GM12864 (cell line): ENCODE results near the gene ORMDL3.
"Not testable (repeated sequence)": the region's sequence is repeated elsewhere in the genome, so short reads cannot be mapped to it uniquely, and the experiment has no call there.

Experiments used
- DNase-seq: peaks from one replicate; pipeline ENCODE4 v3.0.0-alpha.2; 2011; ENCODE audit warnings: low read depth
- H3K4me3 ChIP-seq: 2 replicates; pipeline ENCODE4 v1.5.1; 2011; ENCODE audit warnings: mild to moderate bottlenecking, low read depth, low read length, control low read depth
- TF ChIP-seq, protein P1 (sequence below): IDR thresholded peaks from 2 replicates; pipeline ENCODE4 v1.5.1; 2011; ENCODE audit warnings: low read depth, mild to moderate bottlenecking, moderate library complexity, low read length, control low read depth, inconsistent platforms; ENCODE audit errors: missing control alignments

The ORMDL3 gene

DNA sequence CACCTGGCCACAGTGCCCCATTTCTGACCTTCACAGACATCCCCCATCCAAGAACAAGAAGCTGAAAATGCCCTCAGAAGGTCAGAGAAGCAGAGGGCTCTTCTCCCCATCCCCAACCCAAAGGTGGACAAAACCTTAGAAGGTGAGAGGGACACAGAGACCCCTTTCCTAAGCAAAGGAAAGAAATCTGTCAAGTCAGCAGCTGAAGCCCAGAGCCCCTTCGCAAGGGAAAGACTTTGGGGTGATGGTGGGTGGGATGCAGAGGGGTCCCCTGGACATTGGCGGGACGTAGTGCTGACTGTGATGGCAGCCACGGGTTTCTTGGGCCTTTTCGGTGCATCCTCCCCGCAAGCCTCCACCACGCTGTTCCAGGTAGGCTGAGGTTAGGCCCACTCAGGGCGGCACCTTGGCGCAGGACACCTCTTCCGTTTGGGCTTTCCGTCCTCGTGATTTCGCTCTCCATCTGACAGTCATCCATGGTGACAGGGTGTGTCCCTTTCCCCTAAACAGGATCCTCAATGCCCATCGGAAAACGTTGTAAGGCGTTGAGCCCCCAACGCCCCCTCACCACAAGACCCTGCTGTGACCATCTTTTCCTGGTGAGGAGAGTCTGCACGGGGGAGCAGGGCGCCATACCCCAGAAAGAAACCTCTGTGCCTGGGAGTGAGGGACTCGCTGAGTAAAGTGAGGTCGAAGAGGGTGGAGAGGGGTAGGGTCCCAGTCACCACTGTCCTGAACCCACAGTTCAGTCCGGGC lies 24.7 kb upstream of the ORMDL3 start:
- no peak for DNase-seq
- H3K4me3 ChIP-seq: peak overlapping the region; percentile 53
- TF ChIP-seq, protein P1, sequence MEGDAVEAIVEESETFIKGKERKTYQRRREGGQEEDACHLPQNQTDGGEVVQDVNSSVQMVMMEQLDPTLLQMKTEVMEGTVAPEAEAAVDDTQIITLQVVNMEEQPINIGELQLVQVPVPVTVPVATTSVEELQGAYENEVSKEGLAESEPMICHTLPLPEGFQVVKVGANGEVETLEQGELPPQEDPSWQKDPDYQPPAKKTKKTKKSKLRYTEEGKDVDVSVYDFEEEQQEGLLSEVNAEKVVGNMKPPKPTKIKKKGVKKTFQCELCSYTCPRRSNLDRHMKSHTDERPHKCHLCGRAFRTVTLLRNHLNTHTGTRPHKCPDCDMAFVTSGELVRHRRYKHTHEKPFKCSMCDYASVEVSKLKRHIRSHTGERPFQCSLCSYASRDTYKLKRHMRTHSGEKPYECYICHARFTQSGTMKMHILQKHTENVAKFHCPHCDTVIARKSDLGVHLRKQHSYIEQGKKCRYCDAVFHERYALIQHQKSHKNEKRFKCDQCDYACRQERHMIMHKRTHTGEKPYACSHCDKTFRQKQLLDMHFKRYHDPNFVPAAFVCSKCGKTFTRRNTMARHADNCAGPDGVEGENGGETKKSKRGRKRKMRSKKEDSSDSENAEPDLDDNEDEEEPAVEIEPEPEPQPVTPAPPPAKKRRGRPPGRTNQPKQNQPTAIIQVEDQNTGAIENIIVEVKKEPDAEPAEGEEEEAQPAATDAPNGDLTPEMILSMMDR: no peak

DNA sequence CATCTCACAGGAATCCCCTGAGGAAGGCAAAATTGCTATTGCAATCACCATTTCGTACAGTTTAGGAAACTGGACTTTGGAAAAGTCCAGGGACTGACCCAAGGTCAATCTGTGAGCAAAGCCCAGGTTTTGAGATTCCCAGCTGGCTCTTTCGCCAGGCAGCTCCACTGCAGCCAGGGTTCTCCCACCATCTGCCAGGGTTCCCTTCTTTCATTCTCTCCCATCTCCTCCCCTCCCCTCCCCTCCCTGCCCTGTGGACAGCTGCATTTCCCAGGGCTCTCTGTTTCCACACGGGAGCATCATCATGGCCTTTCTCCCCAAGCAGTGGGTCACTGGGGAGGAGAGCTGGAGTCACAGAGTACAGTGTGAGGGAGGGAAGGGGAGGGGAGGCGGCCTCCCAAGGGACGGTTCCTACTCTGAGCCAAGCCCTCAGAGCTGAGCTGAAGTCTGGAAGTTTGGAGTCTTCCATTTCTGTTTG lies 23.5 kb upstream of the ORMDL3 start:
- no peak overlapping the region for H3K4me3 ChIP-seq
- no peak for DNase-seq
- TF ChIP-seq, protein P1: no peak

DNA sequence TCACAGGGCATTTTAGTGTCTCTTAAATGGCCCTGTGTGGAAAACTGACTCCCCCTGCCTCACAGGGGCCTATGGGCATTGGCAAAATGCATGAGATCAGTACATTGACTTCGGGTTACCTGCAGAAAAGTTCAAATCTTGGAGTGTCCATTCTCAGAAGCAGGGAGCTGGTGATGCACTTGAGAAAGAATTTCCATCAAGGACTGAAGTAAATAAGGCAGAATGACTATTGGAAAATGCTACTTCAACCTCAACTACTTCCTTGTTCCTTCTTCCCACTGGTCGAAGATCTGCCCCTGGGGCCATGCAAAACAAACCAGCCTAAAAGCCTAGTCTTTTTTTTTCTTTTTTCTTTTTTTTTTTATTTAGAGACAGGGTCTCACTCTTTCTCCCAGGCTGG lies 21.6 kb upstream of the ORMDL3 start:
- DNase-seq: no peak
- H3K4me3 ChIP-seq: no peak overlapping the region
- TF ChIP-seq, protein P1: no peak

DNA sequence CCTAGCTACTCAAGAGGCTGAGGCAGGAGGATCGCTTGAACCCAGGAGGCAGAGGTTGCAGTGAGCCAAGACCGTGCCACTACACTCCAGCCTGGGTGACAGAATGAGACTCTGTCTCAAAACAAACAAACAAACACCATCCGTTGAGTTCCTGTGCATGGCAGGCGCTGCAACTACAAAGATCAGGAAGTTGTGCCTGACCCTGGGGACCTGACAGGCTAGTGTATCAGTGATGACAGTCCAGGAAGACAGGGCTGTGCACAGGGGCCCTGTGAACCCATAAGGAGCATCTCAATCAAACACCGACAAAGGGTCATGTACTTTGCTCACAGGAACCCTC lies 21.1 kb upstream of the ORMDL3 start:
- DNase-seq, H3K4me3 ChIP-seq: not testable (repeated sequence)

DNA sequence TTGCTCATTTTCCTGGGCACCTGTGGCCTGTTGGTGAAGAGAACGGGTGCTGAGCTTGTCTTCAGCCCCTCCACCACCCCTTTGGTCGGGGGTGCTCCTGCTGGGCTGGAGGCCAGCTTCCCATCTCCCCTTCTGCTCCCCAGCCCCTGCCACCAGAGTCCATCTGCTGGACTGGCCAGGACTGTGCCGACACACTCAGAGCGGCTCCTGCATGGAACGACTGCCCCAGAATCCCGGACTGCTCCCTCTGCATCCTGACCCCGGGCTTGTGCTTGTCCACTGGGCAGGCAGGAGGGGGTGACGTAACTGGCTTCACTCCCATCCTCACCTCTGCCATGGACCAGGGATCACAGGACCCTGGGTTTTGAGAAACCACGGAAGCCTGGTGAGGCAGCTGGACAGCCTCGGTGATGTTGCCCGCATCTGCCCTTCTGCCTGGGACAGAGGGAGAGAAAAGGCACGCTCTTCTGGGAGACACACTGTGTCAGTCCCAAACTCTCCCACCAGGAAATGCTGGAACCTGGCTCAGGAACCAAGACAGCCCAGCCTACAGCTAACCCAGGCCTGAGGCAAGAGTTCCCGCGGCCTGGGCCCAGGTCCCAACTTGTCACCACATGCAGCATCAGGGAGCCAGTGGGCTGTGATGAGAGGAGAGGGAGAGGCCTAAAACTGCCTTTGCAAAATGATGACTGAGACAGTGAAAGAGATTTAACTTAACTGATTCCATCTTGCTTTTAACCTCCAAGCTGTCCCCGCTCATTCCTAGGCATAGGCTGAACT lies 19.3 kb upstream of the ORMDL3 start:
- TF ChIP-seq, protein P1: no peak
- DNase-seq: no peak
- H3K4me3 ChIP-seq: no peak overlapping the region

DNA sequence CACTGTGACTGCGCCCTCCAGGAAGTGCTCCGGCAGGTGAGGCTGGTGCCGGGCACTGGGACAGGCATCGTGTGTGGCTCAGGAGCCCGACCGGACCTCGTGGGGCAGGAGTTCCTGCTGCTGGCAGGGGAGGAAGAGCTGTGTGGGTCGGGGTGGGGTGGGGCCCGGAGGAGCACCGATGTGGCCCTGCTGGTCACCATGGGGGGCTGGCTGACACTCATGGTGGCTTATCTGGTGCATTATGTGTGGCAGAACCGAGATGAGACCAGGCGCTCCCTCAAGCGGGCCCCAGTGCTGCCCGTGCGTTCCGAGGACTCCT lies 17.0 kb upstream of the ORMDL3 start:
- TF ChIP-seq, protein P1: no peak
- no peak for DNase-seq
- no peak overlapping the region for H3K4me3 ChIP-seq

DNA sequence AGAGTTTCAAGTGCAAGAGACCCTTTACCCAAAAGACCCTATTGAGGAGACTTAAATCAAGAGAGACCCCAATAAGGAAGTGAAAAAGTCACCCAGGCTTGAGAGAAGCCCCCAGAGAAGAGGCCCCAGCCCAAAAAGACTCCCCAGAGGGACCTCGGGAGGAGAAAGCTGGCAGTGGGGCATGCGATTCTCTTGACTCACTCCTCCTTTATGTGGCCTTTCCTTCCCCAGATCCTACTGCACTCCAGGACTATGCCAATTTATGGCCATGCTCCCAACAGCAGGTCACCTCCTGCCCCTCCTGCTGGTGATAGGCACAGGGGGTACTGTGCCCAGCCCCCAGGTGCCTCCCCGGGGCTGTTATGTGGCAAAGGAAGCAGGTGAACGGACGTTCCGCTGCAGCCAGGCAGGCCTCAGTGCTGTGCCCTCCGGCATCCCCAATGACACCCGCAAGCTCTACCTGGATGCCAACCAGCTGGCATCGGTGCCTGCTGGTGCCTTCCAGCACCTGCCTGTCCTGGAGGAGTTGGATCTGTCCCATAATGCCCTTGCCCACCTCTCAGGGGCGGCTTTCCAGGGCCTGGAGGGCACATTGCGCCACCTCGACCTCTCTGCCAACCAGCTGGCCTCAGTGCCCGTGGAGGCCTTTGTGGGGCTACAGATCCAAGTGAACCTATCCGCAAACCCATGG lies 16.4 kb upstream of the ORMDL3 start:
- DNase-seq: no peak
- TF ChIP-seq, protein P1: no peak
- no peak overlapping the region for H3K4me3 ChIP-seq
